ENCODE results near the gene HOMER2. TPM values are rescaled to one million over a fixed set of nuclear protein-coding genes. Genes with fewer than 3 reads are reported as not detected.
"Not testable (repeated sequence)": the region's sequence is repeated elsewhere in the genome, so short reads cannot be mapped to it uniquely, and the experiment has no call there.

Gene HOMER2
- total RNA-seq, 1 donor: 14.8 TPM

DNA sequence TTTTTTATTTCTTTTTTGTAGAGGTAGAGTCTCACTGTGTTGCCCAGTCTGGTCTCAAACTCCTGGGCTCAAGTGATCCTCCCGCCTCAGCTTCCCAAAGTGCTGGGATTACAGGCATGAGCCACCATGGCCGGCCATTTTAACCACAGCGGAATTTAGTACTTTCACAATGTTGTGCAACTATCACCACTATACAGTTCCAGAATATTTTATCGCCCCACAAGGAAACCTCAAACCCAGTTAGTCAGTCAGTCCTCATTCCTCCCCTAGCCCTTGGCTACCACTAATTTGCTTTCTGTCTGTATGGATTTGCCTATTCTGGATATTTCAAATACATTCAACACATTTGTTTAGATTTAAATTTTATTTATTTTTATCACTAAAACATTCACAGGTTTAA lies 15.5 kb upstream of the HOMER2 start:
- DNase-seq (ENCODE audit: low read depth in 2 of 3, low spot score in 2 of 3): no peak

DNA sequence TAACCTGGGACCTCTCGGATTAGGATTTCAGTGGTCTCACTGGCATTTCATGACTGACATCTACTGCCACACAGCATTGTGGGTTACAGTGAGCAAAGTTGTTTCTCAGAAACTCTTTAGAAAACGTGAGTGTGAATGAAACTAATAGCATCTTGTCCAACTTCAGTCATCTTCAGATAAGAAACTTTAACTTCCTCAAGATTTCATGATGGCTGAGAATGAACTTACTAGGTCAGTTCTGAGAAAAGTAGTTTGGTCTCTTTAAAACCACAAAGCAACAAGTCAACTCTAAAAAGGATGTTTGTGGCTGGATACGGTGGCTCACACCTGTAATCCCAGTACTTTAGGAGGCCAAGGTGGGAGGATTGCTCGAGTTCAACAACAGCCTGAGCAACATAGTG lies 14.2 kb upstream of the HOMER2 start:
- DNase-seq (ENCODE audit: low read depth in 2 of 3, low spot score in 2 of 3): no peak

DNA sequence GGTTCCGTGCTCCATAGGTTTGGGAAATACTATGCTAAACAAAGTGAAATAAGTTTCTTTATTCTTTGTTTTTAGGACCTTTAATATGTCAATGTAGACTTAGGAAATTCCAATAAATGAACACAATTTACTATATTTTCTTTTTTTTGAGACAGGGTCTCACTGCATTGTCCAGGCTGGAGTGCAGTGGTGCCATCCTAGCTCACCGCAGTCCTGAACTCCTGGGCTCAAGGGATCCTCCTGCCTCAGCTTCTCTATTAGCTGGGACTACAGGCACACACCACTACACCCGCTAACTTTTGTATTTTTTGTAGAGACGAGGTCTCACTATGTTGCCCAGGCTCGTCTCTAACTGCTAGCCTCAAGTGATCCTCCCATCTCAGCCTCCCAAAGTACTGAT lies 12.4 kb upstream of the HOMER2 start:
- no peak for DNase-seq (ENCODE audit: low read depth in 2 of 3, low spot score in 2 of 3)

DNA sequence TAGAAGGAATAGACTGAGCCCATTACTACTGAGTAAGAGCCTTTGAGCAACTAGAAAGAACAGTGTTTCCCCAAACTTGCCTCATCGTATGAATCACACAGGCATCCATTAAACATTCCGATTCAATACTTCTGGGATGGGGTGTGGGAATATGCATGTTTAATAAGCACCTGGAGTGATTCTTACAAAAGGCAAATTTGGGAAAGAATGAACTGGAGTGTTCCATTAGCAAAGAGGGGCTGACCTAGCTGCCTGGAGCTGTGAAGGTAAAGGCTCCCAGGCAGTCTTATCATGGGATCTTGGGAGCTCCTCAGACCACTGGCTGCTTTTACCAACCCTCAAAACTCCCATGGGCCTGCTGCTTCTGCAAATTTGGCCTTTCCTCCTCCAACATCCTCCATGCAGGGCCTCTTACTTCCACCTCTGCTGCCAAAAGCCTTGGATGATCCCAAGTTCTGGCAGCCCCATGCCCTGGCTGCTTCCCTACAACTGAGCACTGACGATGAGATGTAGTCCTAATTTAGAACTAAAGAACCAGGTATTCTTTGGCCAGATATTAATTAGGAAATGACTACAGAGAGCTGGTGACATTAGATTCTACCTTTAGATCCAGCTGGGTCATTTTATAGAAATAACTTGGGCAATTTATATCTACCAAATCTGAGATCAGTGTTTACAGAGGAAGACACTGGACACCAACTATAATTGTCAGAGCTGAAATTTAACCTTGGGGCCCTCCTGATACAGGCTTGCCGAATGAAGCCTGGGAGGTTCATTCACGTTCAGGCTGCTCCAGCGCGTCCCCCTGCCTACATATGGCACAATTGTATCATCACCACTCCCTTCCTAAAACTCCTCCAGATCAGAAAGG lies 11.2 kb upstream of the HOMER2 start:
- DNase-seq (ENCODE audit: low read depth in 2 of 3, low spot score in 2 of 3): no peak

DNA sequence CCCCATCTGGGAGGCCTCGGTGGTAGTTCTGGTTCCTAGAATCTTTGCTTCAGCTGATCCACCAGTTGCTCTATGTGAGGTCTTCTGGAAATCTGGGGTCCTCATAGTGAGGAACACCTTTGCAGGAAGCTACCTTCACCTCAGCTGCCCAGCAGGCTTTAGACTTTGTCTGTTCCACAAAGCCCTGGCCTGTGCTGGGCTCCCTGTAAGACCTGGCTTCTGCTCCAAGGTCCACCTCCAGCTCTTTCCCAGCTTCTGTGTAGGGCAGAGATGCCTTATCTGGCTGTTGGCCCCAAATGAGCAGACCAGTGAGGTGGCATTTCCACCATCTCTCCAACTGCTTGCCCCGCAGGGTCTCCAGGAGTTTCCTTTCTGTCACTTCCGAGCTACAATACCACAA lies 8.2 kb upstream of the HOMER2 start:
- DNase-seq (ENCODE audit: low read depth in 2 of 3, low spot score in 2 of 3): no peak

DNA sequence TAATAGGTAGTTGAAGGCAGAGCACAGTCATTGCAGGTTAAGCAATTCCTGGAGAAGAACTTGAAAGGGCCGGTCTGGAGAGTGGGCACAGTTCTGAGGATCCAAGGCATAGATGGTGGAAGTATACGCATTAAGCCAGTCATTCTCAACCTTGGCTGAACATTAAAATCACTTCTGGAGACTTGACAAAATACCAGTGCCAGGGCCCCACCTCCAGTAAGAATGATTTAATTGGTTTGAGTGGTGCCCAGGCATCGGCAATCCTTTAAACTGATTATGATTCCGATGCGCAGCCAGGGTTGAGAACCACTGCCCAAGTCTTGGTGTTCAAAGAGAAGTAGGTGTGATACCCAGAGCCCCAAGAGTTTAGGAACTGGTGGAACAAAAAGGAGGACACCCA lies 6.9 kb upstream of the HOMER2 start:
- no peak for DNase-seq (ENCODE audit: low read depth in 2 of 3, low spot score in 2 of 3)

DNA sequence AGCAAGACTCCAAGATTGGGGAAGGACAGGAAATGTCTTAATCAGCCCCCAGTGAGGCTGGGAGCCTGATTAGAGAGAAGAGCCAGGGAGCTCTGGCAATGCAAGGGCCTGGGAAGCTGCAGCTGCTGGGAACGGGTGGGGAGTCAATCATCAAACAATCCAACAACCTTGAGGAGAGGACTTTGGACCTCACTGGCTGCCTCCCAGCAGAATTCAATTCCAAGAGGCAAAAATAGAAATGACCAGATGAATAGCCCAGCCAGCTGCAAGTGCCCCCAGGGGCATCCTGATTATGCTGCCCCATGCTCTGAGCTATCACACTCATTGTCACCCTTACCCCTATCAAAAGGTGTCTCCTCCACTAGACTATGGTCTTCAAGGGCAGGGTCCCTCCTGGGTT lies 6.1 kb upstream of the HOMER2 start:
- no peak for DNase-seq (ENCODE audit: low read depth in 2 of 3, low spot score in 2 of 3)

DNA sequence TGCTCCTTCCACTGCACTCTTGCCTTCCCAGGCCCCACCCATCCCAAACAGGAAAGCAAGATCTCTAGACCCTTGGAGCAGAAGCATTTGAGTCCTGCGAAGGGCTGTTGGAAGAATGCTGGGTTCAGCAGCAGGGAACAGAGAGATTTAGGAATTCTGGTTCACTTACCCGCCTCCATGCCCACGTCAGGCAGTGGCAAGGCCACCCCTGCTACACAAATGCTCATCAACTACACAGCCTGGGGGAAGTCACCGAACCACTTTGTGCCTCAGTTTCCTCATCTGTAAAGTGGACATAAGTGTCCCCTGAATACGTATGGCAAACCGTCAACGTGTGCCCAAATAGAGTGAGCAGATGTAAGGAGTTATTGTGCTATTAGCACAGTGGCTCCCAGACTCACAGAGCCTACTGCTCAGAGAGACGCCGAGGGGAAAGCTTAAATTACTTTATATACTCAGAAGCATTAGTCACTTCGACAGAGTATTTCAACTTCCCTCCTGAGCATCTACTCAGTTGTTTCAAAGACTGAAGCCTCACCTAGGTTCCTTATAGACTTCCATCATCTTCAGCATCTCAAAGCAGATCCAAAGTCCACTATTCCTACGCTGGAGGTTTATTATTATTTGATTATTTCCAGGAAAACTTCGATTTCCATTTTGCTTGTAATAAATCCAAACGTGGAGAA lies 905 bp downstream of the HOMER2 start:
- DNase-seq (ENCODE audit: low read depth in 2 of 3, low spot score in 2 of 3): peak in 2 of 3 donors; percentile 9 to 40

DNA sequence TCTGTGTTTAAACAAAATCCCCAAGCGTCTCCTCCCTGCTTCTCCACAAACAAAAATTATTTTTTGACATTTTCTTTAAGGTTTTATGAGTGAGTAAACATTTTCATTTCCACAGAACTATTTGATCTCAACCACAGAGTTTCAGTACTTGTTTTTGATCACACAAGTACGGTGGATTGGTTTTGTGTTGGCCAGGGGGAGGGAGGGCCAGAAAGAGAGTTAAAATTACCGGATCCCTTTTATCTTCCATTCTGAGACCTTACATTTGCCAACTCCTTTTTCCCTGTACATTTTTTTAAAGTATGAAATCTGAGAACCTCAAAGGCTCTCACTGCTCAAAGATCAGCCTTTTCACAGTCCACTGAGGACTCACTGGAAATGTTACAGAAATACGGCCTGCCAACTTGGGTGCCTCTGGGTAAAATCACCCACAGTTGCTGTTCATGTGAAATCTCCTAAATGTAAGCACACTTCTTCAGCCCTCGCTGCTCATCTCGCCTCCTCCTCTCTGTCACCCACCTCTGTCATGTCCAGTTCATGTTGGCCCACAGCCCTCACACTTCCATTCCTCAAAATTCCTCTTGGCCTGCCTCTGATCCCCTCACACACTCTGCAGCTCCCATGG lies 1.7 kb downstream of the HOMER2 start:
- DNase-seq (ENCODE audit: low read depth in 2 of 3, low spot score in 2 of 3): no peak

DNA sequence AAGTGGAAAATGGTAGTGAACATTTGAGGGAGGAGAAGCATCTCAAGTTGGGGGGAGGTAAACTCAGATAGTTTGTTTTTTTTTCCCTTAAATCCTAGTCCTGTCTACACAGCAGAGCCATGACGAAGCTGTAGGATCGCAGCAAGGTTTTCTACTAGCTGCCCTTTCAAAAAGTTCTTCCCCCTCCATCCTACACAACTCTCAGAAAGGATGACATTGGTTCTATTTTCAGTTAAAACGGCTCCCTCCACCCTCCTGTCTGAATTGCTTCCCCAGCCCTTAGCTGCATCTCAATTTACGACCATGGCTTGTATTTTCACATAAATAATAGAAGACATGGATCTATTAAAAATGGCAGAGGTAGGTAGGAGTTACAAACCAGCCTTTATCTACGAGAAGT lies 2.2 kb downstream of the HOMER2 start:
- DNase-seq (ENCODE audit: low read depth in 2 of 3, low spot score in 2 of 3): no peak

DNA sequence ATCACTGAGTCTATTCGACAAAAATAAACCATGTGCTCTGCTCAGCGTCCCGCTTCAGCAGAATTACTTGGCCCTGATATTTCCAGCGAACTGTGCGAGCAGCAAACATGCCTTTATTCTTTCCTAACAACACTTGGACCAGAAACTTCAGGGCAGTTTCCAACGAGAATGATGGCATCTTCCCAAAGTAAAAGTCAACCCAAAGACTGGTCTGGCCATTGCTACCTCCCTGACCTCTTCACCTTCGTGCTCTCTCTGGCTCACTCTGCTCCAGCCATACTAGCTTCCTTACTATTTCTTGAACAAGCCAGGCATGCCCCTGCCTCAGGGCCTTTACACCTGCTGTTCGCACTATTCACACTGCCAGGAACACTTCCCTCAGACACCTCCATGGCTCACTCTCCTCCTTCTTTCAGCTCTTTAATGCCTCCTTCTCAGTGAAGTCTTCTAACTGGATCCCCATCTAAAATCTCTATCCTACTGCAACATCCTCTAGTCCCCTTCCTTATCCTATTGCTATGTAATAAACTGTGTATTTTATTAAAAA lies 6.3 kb downstream of the HOMER2 start:
- DNase-seq (ENCODE audit: low read depth in 2 of 3, low spot score in 2 of 3): no peak

DNA sequence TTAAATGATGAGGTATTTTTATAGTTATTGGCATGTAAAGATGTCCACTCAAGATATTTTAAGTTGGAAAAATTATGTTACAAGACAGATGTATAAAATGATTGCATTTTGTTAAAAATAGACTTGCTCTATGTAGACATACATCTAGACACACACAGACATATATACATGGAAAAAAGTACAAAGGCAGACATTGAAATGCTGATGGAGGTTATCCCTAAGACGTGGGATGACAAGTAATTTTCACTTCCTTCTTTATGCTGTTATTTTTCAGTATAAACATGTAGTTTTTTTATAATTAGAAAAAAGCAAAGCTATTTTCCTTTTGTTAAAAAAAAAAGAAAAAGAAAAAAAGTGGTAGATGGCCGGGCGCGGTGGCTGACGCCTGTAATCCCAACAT lies 7.2 kb downstream of the HOMER2 start:
- no peak for DNase-seq (ENCODE audit: low read depth in 2 of 3, low spot score in 2 of 3)

DNA sequence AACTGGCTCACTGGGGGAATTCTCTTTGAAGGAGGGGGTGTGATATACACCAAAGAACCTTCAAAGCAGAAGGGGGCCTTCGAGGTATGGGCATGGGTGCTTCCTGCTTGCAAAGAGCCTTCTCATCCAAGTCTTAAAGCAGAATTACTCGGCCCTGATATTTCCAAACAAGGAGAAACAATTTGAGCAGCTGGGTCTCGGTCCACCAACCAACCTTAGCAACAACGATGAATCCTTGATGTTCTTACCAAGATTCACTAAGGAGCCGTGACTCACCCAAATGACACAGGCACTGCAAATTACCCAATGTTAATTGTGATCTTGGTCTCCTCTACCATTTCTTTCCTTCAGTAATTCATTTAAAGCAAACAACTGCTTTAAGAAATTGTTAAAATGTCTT lies 7.7 kb downstream of the HOMER2 start:
- no peak for DNase-seq (ENCODE audit: low read depth in 2 of 3, low spot score in 2 of 3)

DNA sequence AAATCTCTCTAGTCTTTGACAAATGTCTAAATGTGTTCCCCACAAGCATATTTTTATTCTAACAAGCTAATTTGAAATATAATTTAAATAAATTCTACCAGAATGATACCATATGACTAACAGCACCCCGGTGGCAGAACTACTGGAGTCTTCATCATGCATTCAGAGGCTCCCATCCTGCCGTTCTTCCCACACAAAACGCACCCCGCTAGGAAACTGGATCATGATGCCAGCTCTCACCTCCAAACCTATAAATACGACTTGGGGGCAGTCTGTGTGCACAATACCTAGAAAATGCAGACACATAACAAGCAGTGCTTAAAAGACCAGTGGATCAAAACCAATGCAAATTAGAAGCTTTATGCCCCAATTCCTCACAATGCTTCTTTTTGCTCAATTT lies 8.5 kb downstream of the HOMER2 start:
- no peak for DNase-seq (ENCODE audit: low read depth in 2 of 3, low spot score in 2 of 3)

DNA sequence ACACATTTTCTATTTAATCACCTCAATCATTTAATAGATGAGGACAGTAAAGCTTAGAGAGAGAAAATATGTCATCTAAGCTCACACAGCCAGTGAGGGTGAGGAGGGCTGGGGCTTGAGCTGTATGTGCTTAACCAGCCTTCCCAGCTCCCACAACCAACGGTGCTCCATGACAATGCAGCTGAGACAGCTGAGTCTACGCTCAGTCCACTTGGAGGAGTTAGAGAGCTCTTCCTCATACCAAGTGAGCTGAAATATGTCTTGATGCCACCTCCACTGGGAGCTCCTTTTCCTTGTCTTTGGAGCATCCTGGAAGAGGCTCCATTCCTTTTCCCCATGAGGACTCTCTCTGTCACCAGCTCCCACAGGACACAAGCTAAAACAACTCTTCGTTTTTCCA lies 9.3 kb downstream of the HOMER2 start:
- no peak for DNase-seq (ENCODE audit: low read depth in 2 of 3, low spot score in 2 of 3)

DNA sequence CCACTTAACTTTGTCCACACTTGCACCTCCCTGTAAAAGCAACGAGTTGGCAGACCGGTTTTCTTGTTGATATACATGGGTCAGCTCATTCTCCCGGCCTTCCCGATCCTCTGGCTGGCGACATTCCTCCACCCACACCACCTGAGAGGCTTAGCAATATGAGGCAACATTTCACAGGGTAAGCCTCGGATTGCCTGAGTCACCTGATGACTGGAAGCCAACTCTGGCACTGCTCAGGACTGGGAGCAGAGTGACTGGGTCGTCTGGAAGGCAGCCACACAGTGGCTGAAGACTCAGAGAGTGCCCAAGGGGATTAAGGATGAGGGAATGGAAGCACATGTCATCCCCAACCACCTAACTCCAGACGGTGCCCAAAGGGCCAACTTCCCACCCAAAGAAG lies 9.8 kb downstream of the HOMER2 start:
- DNase-seq (ENCODE audit: low read depth in 2 of 3, low spot score in 2 of 3): no peak

DNA sequence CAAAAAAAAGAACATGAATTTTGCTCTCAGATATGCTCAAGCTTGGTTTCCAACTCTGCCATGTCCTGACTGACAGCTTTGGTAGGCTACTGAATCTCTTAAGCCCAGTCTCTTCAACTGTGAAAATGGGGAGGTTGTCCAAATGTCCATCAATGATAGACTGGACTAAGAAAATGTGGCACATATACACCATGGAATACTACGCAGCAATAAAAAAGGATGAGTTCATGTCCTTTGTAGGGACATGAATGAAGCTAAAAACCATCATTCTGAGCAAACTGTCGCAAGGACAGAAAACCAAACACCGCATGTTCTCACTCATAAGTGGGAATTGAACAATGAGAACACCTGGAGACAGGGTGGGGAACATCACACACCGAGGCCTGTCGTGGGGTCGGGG lies 12.8 kb downstream of the HOMER2 start:
- DNase-seq (ENCODE audit: low read depth in 2 of 3, low spot score in 2 of 3): not testable (repeated sequence)

DNA sequence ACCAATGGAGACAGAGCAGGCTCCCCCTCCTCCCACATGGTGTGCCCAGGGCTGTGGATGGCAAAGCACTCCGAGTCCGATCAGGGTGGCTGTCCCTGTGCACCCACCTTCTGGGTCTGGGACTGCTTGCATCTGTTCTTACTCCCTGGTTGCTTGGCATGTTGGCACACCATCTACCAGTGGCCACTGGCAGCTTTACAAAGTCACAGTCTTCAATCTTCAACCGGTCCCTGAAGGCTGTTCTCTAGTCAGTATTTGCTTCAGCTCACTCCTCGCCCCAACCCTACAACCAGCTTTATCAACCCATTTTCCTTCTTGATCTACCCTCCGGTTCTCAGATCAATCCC lies 14.8 kb downstream of the HOMER2 start:
- DNase-seq (ENCODE audit: low read depth in 2 of 3, low spot score in 2 of 3): no peak

DNA sequence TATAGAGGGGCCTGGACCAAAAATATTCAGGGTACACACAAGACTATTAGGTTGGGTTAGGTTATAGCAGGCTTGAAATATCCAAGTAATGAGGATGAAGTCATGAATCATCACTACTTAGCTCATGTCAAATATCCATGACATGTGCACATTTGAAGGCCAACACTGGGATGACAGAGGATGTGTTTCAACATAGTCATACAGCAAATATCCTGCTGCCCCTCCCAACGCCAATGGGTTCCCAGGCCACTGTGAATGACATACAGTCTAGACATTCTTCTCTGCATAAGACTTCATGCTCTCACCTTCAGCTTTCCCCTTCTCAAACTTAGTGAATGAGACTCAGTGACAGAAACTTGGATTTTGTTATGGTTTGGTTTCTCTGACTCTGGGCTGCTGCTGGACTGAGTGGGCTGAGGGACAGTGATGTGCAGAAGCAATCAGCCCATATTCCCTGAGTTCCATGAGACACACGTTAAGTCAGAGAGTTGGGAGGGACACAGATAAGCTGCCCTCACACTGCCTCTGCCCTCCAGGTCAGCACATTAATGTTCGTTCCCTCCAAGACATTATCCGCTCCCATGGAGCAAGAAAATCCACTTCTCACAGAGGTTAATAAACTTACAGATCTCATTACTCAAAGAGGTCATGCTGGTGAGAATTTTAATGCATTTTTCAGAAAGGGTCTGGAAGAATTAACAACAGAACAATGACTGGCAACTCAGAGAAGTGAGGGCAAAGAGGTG lies 15.4 kb downstream of the HOMER2 start:
- DNase-seq (ENCODE audit: low read depth in 2 of 3, low spot score in 2 of 3): no peak

DNA sequence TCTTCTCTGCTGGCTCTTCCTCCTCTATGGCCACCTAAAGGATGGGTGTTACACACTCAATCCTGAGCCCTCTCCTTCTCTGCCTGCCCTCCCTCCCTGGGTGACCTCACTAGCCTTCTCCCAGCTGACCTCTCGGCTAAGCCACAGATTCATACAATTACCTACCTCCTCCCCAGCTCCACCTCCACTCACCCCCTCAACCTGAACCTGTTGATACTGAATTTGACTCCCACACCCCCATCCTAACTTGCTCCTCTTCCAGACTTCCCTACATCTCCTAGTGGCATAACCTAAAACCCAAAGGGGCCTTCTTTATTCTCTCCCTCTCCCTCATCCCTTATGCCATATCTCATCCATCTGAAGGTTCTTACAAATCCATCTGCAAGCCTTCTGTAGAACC lies 17.1 kb downstream of the HOMER2 start:
- no peak for DNase-seq (ENCODE audit: low read depth in 2 of 3, low spot score in 2 of 3)
